T-cell (primary cell): ENCODE measurements around the gene RNF212B. TPM values are rescaled to one million over a fixed set of nuclear protein-coding genes. Genes with fewer than 3 reads are reported as not detected.
"Not testable (repeated sequence)": the region's sequence is repeated elsewhere in the genome, so short reads cannot be mapped to it uniquely, and the experiment has no call there.

Source experiments
- ATAC-seq, 4 experiments: fragments of 200-7000 bp in 3 of 4; fragments of 150-1000 bp in 1 of 4; cut with Tn5 transposase; replicated peaks in 1 of 4; 1 replicate in 3 of 4; 2 replicates in 1 of 4; pipeline ENCODE4 v1.10.0; 2021; ENCODE audit warnings: moderate library complexity in 3 of 4, mild to moderate bottlenecking in 2 of 4, moderate number of reproducible peaks in 1 of 4
- CTCF ChIA-PET, 2 donors: fragments of 300-600 bp; sonication (Branson Sonifier 250); formaldehyde crosslinking; loops; one replicate each; lab custom pipeline; 2022; ENCODE audit warnings: antibody characterized with exemption in 2 of 2; lab: Charles Lee
- POLR2A ChIA-PET, 2 donors: fragments of 300-600 bp; sonication (Branson Sonifier 250); formaldehyde crosslinking; loops; one replicate each; lab custom pipeline; 2022; ENCODE audit warnings: antibody characterized with exemption in 2 of 2; lab: Charles Lee
- DNase-seq, 35 experiments: peaks; one replicate each; pipeline versions ENCODE4 v3.0.0 to v3.0.0-alpha.2; 2013 to 2023
- H3K27ac ChIP-seq: one replicate; pipeline ENCODE4 v1.5.1; 2013; ENCODE audit warnings: low read length
- H3K27me3 ChIP-seq, 2 experiments: replicated peaks in 1 of 2; 1 replicate in 1 of 2; 2 replicates in 1 of 2; pipeline versions ENCODE4 v1.6.1 to v1.7.0; 2013; ENCODE audit warnings: low read length in 1 of 2, mixed read lengths in 1 of 2; ENCODE audit not compliant: control insufficient read depth in 2 of 2, insufficient read depth in 2 of 2; ENCODE audit errors: extremely low read depth in 1 of 2
- H3K36me3 ChIP-seq, 2 donors: 1 replicate in 1 of 2; 2 replicates in 1 of 2; pipeline versions ENCODE4 v1.6.1 to v1.7.0; 2013; ENCODE audit warnings: low read length in 1 of 2; ENCODE audit not compliant: control insufficient read depth in 2 of 2, insufficient read depth in 1 of 2; ENCODE audit errors: extremely low read depth in 1 of 2
- H3K4me1 ChIP-seq, 2 experiments: 1 replicate in 1 of 2; 2 replicates in 1 of 2; pipeline versions ENCODE4 v1.6.1 to v1.7.0; 2013; ENCODE audit warnings: low read length in 2 of 2, mixed read lengths in 1 of 2; ENCODE audit not compliant: insufficient read depth in 2 of 2, control insufficient read depth in 1 of 2; ENCODE audit errors: extremely low read depth in 1 of 2
- H3K4me3 ChIP-seq, 2 donors: 1 replicate in 1 of 2; 2 replicates in 1 of 2; pipeline versions ENCODE4 v1.5.1 to v1.7.0; 2013; ENCODE audit warnings: mild to moderate bottlenecking in 2 of 2, low read length in 1 of 2, moderate library complexity in 1 of 2; ENCODE audit not compliant: control insufficient read depth in 1 of 2; ENCODE audit errors: extremely low read depth in 1 of 2
- H3K9me3 ChIP-seq: 2 replicates; pipeline ENCODE4 v1.7.0; 2013
- H3K27ac Mint-ChIP-seq, 2 donors: one replicate each; pipeline ENCODE4 v1.8.0; 2020 to 2021; ENCODE audit warnings: mild to moderate bottlenecking in 2 of 2, mixed read lengths in 2 of 2
- H3K27me3 Mint-ChIP-seq, 2 donors: one replicate each; pipeline ENCODE4 v1.8.0; 2021 to 2022; ENCODE audit warnings: mixed read lengths in 2 of 2
- H3K36me3 Mint-ChIP-seq: one replicate; pipeline ENCODE4 v1.8.0; 2021; ENCODE audit warnings: mixed read lengths
- H3K4me1 Mint-ChIP-seq, 3 donors: one replicate each; pipeline ENCODE4 v1.8.0; 2020 to 2022; ENCODE audit warnings: mixed read lengths in 3 of 3, mild to moderate bottlenecking in 1 of 3
- H3K4me3 Mint-ChIP-seq, 3 donors: one replicate each; pipeline ENCODE4 v1.8.0; 2020 to 2022; ENCODE audit warnings: mild to moderate bottlenecking in 3 of 3, mixed read lengths in 3 of 3, moderate library complexity in 3 of 3
- H3K9me3 Mint-ChIP-seq, 3 donors: one replicate each; pipeline ENCODE4 v1.8.0; 2020 to 2022; ENCODE audit warnings: mixed read lengths in 3 of 3
- WGBS: methylation state at CpG from one replicate; pipeline ENCODE4 v1.1.5; 2013; ENCODE audit warnings: missing lambda C conversion rate; ENCODE audit not compliant: insufficient coverage; 5-methylcytosine and 5-hydroxymethylcytosine counted together
- total RNA-seq, 35 experiments: library from RNA in 6 of 35; stranded (reverse) in 6 of 35; fragments of 120-200 nt in 1 of 35; gene quantifications; one replicate each; pipeline versions ENCODE4 v1.2.1 to v1.2.4 and lab custom pipeline; 2013 to 2026

The RNF212B gene
- total RNA-seq, 5 donors from 2014 or later (not counting 1 experiment from before 2014, with no cell fraction given): 1.1 TPM; not detected in 4

DNA sequence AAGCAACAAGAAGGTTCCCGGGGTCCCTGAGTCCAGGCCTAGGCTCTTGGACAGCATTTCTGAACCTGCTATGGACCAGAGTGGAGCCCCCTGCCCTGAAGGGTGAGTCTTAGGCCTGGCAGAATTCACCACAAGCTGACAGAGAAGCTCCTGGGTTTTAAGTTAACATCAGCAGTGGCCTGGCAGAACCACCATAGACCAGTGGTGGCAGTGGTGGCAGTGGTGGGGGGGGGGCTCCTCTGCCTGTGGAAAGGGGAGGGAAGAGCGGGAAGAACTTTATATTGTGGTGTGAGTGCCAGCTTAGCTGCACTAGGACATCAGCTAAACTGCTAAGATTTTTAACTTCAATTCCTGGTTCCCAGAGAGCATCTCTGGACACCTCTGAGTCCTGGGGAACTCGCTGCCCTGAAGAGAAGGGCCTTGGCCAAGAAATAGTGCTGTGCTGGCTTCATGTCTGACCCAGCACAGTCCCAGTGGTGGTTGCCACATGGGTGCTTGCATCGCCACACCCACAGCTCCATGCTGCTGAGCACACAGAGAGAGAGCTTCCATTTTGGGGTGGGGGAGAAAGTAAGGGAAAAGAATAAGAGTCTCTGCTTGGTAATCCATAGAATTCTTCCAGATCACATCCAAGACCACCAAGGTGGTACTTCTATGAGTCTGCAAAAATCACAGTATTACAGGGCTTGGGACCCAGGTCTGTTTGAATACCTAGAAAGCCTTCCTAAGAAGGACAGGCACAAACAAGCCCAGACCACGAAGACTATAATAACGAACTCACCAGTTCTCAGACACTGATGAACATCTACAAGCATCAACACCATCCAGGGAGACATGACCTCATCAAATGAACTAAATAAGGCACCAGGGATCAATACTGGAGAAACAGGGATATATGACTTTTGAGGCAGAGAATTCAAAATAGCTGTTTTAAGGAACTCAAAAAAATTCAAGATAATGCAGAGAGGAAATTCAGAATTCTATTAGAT, 20.4 kb upstream of the RNF212B start:
- no peaks in the 10 kb centered on the region for H3K36me3 Mint-ChIP-seq
- CTCF ChIA-PET: no interaction called here
- peaks cover 33 to 45% of the 10 kb centered on the region in 2 donors for H3K27me3 Mint-ChIP-seq
- ATAC-seq (no peak), DNase-seq (no peak)
- no peak overlapping the region for H3K4me3 Mint-ChIP-seq
- peaks cover 0 to 6% (median 5%) of the 10 kb centered on the region in 3 donors for H3K9me3 Mint-ChIP-seq
- H3K9me3 ChIP-seq: no peaks in the 10 kb centered on the region
- POLR2A ChIA-PET: interaction anchor here in 1 of 2 donors (0.6 kb wide), 1 partner anchor 52 kb away, joined by 4 read pairs; no protein-coding TSS in a partner anchor
- H3K27ac Mint-ChIP-seq: no peak overlapping the region
- H3K4me3 ChIP-seq: no peak overlapping the region
- H3K4me1 ChIP-seq: no peaks in the 10 kb centered on the region
- H3K27me3 ChIP-seq: peaks cover 0 to 21% of the 10 kb centered on the region in 2 experiments
- 61% methylated on average over 2 of the region's 6 CpGs for WGBS
- no peaks in the 10 kb centered on the region for H3K36me3 ChIP-seq
- H3K4me1 Mint-ChIP-seq: no peaks in the 10 kb centered on the region
- no peak overlapping the region for H3K27ac ChIP-seq

DNA sequence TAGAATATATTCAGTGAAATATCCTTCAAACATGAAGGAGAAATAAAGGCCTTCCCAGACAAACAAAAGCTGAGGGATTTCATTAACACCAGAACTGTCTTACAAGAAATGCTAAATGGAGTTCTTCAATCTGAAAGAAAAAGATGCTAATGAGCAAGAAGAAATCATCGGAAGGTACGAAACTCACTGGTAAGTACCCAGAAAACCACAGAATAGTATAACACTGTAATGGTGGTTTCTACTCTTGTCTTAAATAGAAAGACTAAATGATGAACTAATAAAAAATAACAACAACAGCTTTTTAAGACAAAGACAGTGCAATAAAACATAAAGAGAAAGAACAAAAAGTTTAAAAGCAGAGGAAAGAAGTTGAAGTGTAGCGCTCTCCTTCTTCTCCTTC, 18.7 kb upstream of the RNF212B start:
- ChIA-PET CTCF (interaction anchor here in 1 of 2 donors (0.7 kb wide), 1 partner anchor 24 kb away, joined by 3 read pairs; no protein-coding TSS in a partner anchor), POLR2A (no interaction called here)
- no peak overlapping the region for H3K4me3 ChIP-seq
- peaks cover 0 to 19% of the 10 kb centered on the region in 2 experiments for H3K27me3 ChIP-seq
- no CpG with 5 or more reads among the region's 3 CpGs for WGBS
- H3K27ac ChIP-seq: no peak overlapping the region
- H3K4me1 ChIP-seq: no peaks in the 10 kb centered on the region
- ATAC-seq (no peak), DNase-seq (no peak)
- no peaks in the 10 kb centered on the region for H3K9me3 ChIP-seq
- H3K27ac Mint-ChIP-seq: no peak overlapping the region
- no peaks in the 10 kb centered on the region for H3K4me1 Mint-ChIP-seq
- H3K27me3 Mint-ChIP-seq: peaks cover 31 to 43% of the 10 kb centered on the region in 2 donors
- no peak overlapping the region for H3K4me3 Mint-ChIP-seq
- H3K36me3 ChIP-seq: no peaks in the 10 kb centered on the region
- peaks cover 0 to 8% (median 5%) of the 10 kb centered on the region in 3 donors for H3K9me3 Mint-ChIP-seq
- H3K36me3 Mint-ChIP-seq: no peaks in the 10 kb centered on the region

GRCh38 chr14:23224958-23225357, 12.8 kb upstream of the RNF212B start:
- DNase-seq, H3K4me1 ChIP-seq, H3K27ac Mint-ChIP-seq, H3K27ac ChIP-seq, H3K36me3 Mint-ChIP-seq, H3K4me1 Mint-ChIP-seq, H3K36me3 ChIP-seq, H3K4me3 ChIP-seq, POLR2A ChIA-PET, H3K4me3 Mint-ChIP-seq, ATAC-seq, H3K9me3 ChIP-seq, H3K27me3 ChIP-seq: not testable (repeated sequence)
- CTCF ChIA-PET: interaction anchor here in 1 of 2 donors (0.6 to 0.9 kb wide), 2 partner anchors 12 to 287 kb away, joined by 3 read pairs; no protein-coding TSS in a partner anchor
- Mint-ChIP-seq H3K9me3 (peaks cover 5 to 14% (median 9%) of the 10 kb centered on the region in 3 donors), H3K27me3 (peaks cover 28 to 29% of the 10 kb centered on the region in 2 donors)
- no CpG with 5 or more reads among the region's 1 CpG for WGBS

- ATAC-seq: no peak
- H3K27ac ChIP-seq: no peak overlapping the region
- H3K4me1 ChIP-seq: no peaks in the 10 kb centered on the region
- Mint-ChIP-seq H3K9me3 (peaks cover 5 to 14% (median 9%) of the 10 kb centered on the region in 3 donors), H3K4me3 (no peak overlapping the region), H3K4me1 (no peaks in the 10 kb centered on the region), H3K27me3 (peaks cover 4 to 10% of the 10 kb centered on the region in 2 donors), H3K36me3 (no peaks in the 10 kb centered on the region), H3K27ac (no peak overlapping the region)
- CTCF ChIA-PET: no interaction called here
- no peaks in the 10 kb centered on the region for H3K9me3 ChIP-seq
- WGBS: 33% methylated on average over 1 of the region's 4 CpGs
- no peak for DNase-seq
- POLR2A ChIA-PET: no interaction called here
- H3K36me3 ChIP-seq: no peaks in the 10 kb centered on the region
- H3K4me3 ChIP-seq: no peak overlapping the region
- no peaks in the 10 kb centered on the region for H3K27me3 ChIP-seq
Measured at GRCh38 chr14:23227566-23227965, 10.2 kb upstream of the RNF212B start.

GRCh38 chr14:23228812-23229211, 8.9 kb upstream of the RNF212B start:
- no peaks in the 10 kb centered on the region for H3K27me3 ChIP-seq
- no peak overlapping the region for H3K4me3 ChIP-seq
- Mint-ChIP-seq H3K27me3 (peaks cover 3 to 10% of the 10 kb centered on the region in 2 donors), H3K4me3 (no peak overlapping the region), H3K9me3 (peaks cover 5 to 14% (median 9%) of the 10 kb centered on the region in 3 donors), H3K27ac (no peak overlapping the region), H3K36me3 (no peaks in the 10 kb centered on the region), H3K4me1 (no peaks in the 10 kb centered on the region)
- DNase-seq (no peak), ATAC-seq (no peak)
- no peaks in the 10 kb centered on the region for H3K36me3 ChIP-seq
- POLR2A ChIA-PET: no interaction called here
- WGBS: no CpG with 5 or more reads among the region's 1 CpG
- no peaks in the 10 kb centered on the region for H3K4me1 ChIP-seq
- no peak overlapping the region for H3K27ac ChIP-seq
- CTCF ChIA-PET: no interaction called here
- no peaks in the 10 kb centered on the region for H3K9me3 ChIP-seq

- H3K27ac Mint-ChIP-seq, H3K36me3 Mint-ChIP-seq, H3K4me1 ChIP-seq, H3K27ac ChIP-seq, H3K27me3 Mint-ChIP-seq, H3K36me3 ChIP-seq, DNase-seq, H3K4me3 Mint-ChIP-seq, H3K4me3 ChIP-seq, H3K4me1 Mint-ChIP-seq, CTCF ChIA-PET, ATAC-seq, H3K9me3 ChIP-seq, H3K9me3 Mint-ChIP-seq: not testable (repeated sequence)
- POLR2A ChIA-PET: interaction anchor here in 1 of 2 donors (0.8 kb wide), 1 partner anchor 9 kb away, joined by 4 read pairs; no protein-coding TSS in a partner anchor
- H3K27me3 ChIP-seq: peaks cover 0 to 14% of the 10 kb centered on the region in 2 experiments
- 96% methylated on average over 12 of the region's 38 CpGs for WGBS
Measured at GRCh38 chr14:23232241-23232808, 5.4 kb upstream of the RNF212B start.
